ENCODE data around the gene SLC27A6.

- TF ChIP-seq CTCF (IDR thresholded peaks at IDR 0.05) (no peak), POLR2A (IDR thresholded peaks at IDR 0.05) (no peak), POLR2AphosphoS5 (IDR thresholded peaks at IDR 0.05) (no peak), EP300 (IDR thresholded peaks at IDR 0.05) (no peak)
These were observed 117.2 kb downstream of the SLC27A6 start for GRCh38 chr5:129082225-129083136.

All from upper lobe of left lung (tissue), 4 donors.